Measurements from ENCODE around the gene SDR9C7.
"Not testable (repeated sequence)": the region's sequence is repeated elsewhere in the genome, so short reads cannot be mapped to it uniquely, and the experiment has no call there.

Gene SDR9C7

GRCh38 chr12:56894698-56895368 lies 39.4 kb downstream of the SDR9C7 start:
- Histone ChIP-seq H3K9ac (ENCODE audit: low read length) (no peak overlapping the region), H3K27ac (ENCODE audit: low read depth, low read length) (no peak overlapping the region), H3K9me3 (ENCODE audit: control insufficient read depth, insufficient read depth, low read depth, low read length) (peaks cover 13% of the 10 kb centered on the region; the same call in 1 of the 2 replicates), H3K4me3 (ENCODE audit: low read depth, low read length) (no peak overlapping the region), H3K36me3 (ENCODE audit: control insufficient read depth, insufficient read depth, low read length) (no peaks in the 10 kb centered on the region), H3K4me1 (ENCODE audit: control insufficient read depth, insufficient read depth, low read length) (no peaks in the 10 kb centered on the region), H3K27me3 (ENCODE audit: control insufficient read depth, insufficient read depth, low read length) (no peaks in the 10 kb centered on the region)

DNA sequence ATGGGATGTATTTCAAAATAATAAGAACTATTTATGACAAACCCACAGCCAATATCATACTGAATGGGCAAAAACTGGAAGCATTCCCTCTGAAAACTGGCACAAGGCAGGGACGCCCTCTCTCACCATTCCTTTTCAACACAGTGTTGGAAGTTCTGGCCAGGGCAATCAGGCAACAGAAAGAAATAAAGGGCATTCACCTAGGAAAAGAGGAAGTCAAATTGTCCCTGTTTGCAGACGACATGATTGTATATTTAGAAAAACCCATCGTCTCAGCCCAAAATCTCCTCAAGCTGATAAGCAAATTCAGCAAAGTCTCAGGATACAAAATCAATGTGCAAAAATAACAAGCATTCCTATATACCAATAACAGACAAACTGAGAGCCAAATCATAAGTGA lies 42.3 kb downstream of the SDR9C7 start:
- not testable (repeated sequence) for H3K27me3 ChIP-seq (ENCODE audit: control insufficient read depth, insufficient read depth, low read length); H3K27ac ChIP-seq (ENCODE audit: low read depth, low read length); H3K9ac ChIP-seq (ENCODE audit: low read length); H3K4me1 ChIP-seq (ENCODE audit: control insufficient read depth, insufficient read depth, low read length); H3K36me3 ChIP-seq (ENCODE audit: control insufficient read depth, insufficient read depth, low read length); H3K4me3 ChIP-seq (ENCODE audit: low read depth, low read length)
- H3K9me3 ChIP-seq (ENCODE audit: control insufficient read depth, insufficient read depth, low read depth, low read length), result peaks cover 15% of the 10 kb centered on the region

DNA sequence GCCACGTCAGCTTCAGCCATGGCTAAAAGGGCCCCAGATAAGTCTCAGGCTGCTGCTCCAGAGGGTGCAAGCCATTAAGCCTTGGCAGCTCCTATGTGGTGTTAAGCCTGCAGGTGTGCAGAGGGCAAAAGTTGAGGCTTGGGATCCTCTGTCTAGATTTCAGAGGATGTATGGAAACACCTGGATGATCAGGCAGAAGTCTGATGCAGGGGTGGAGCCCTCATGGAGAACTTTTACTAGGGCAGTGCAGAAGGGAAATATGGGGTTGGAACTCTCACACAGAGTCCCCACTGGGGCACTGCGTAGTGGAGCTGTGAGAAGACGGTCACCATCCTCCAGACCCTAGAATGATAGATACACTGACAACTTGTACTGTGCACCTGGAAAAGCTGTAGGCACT lies 47.9 kb downstream of the SDR9C7 start:
- Histone ChIP-seq H3K27me3 (ENCODE audit: control insufficient read depth, insufficient read depth, low read length) (no peaks in the 10 kb centered on the region), H3K4me1 (ENCODE audit: control insufficient read depth, insufficient read depth, low read length) (no peaks in the 10 kb centered on the region), H3K4me3 (ENCODE audit: low read depth, low read length) (no peak overlapping the region), H3K9ac (ENCODE audit: low read length) (no peak overlapping the region), H3K9me3 (ENCODE audit: control insufficient read depth, insufficient read depth, low read depth, low read length) (peaks cover 55% of the 10 kb centered on the region), H3K27ac (ENCODE audit: low read depth, low read length) (no peak overlapping the region), H3K36me3 (ENCODE audit: control insufficient read depth, insufficient read depth, low read length) (no peaks in the 10 kb centered on the region)

- Histone ChIP-seq H3K27ac (ENCODE audit: low read depth, low read length) (no peak overlapping the region), H3K9me3 (ENCODE audit: control insufficient read depth, insufficient read depth, low read depth, low read length) (peaks cover 65% of the 10 kb centered on the region), H3K36me3 (ENCODE audit: control insufficient read depth, insufficient read depth, low read length) (no peaks in the 10 kb centered on the region), H3K4me1 (ENCODE audit: control insufficient read depth, insufficient read depth, low read length) (no peaks in the 10 kb centered on the region), H3K4me3 (ENCODE audit: low read depth, low read length) (no peak overlapping the region), H3K9ac (ENCODE audit: low read length) (no peak overlapping the region), H3K27me3 (ENCODE audit: control insufficient read depth, insufficient read depth, low read length) (no peaks in the 10 kb centered on the region)
Measured at GRCh38 chr12:56885316-56885715, 48.9 kb downstream of the SDR9C7 start.

DNA sequence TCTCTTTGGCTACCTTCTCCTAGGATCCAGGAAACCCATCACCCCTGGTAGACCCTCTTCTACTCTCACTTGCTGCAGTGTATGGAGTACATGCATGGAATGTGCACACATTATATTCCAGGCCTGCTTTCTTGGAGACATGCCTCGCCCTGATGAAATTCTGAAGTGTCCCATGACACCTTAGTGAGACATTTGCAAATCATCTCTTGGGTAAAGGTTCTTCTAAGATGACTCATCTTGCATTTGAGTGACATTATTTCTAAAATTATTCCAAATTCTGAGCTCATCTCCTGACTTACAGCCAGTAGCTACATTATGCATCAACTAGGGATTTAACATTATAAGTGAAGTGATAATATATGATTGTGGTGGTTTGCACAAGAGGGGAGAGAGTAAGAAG lies 49.8 kb downstream of the SDR9C7 start:
- no peaks in the 10 kb centered on the region for H3K36me3 ChIP-seq (ENCODE audit: control insufficient read depth, insufficient read depth, low read length)
- no peak overlapping the region for H3K4me3 ChIP-seq (ENCODE audit: low read depth, low read length)
- H3K27ac ChIP-seq (ENCODE audit: low read depth, low read length), result no peak overlapping the region
- no peak overlapping the region for H3K9ac ChIP-seq (ENCODE audit: low read length)
- peaks cover 67% of the 10 kb centered on the region for H3K9me3 ChIP-seq (ENCODE audit: control insufficient read depth, insufficient read depth, low read depth, low read length)
- no peaks in the 10 kb centered on the region for H3K27me3 ChIP-seq (ENCODE audit: control insufficient read depth, insufficient read depth, low read length)
- H3K4me1 ChIP-seq (ENCODE audit: control insufficient read depth, insufficient read depth, low read length), result no peaks in the 10 kb centered on the region

- H3K27ac ChIP-seq (ENCODE audit: low read depth, low read length); H3K4me3 ChIP-seq (ENCODE audit: low read depth, low read length); H3K36me3 ChIP-seq (ENCODE audit: control insufficient read depth, insufficient read depth, low read length); H3K9ac ChIP-seq (ENCODE audit: low read length); H3K4me1 ChIP-seq (ENCODE audit: control insufficient read depth, insufficient read depth, low read length); H3K27me3 ChIP-seq (ENCODE audit: control insufficient read depth, insufficient read depth, low read length): not testable (repeated sequence)
- peaks cover 72% of the 10 kb centered on the region for H3K9me3 ChIP-seq (ENCODE audit: control insufficient read depth, insufficient read depth, low read depth, low read length)
Measured at GRCh38 chr12:56882407-56882806, 51.8 kb downstream of the SDR9C7 start.

- Histone ChIP-seq H3K27me3 (ENCODE audit: control insufficient read depth, insufficient read depth, low read length) (no peaks in the 10 kb centered on the region), H3K36me3 (ENCODE audit: control insufficient read depth, insufficient read depth, low read length) (no peaks in the 10 kb centered on the region), H3K9me3 (ENCODE audit: control insufficient read depth, insufficient read depth, low read depth, low read length) (peaks cover 61% of the 10 kb centered on the region), H3K27ac (ENCODE audit: low read depth, low read length) (no peak overlapping the region), H3K9ac (ENCODE audit: low read length) (no peak overlapping the region), H3K4me3 (ENCODE audit: low read depth, low read length) (no peak overlapping the region), H3K4me1 (ENCODE audit: control insufficient read depth, insufficient read depth, low read length) (no peaks in the 10 kb centered on the region)
Measured at GRCh38 chr12:56880125-56880992, 53.8 kb downstream of the SDR9C7 start.

GRCh38 chr12:56879240-56880124 lies 54.7 kb downstream of the SDR9C7 start:
- not testable (repeated sequence) for H3K9ac ChIP-seq (ENCODE audit: low read length); H3K27ac ChIP-seq (ENCODE audit: low read depth, low read length); H3K4me3 ChIP-seq (ENCODE audit: low read depth, low read length); H3K4me1 ChIP-seq (ENCODE audit: control insufficient read depth, insufficient read depth, low read length); H3K36me3 ChIP-seq (ENCODE audit: control insufficient read depth, insufficient read depth, low read length); H3K27me3 ChIP-seq (ENCODE audit: control insufficient read depth, insufficient read depth, low read length)
- peaks cover 55% of the 10 kb centered on the region for H3K9me3 ChIP-seq (ENCODE audit: control insufficient read depth, insufficient read depth, low read depth, low read length)

DNA sequence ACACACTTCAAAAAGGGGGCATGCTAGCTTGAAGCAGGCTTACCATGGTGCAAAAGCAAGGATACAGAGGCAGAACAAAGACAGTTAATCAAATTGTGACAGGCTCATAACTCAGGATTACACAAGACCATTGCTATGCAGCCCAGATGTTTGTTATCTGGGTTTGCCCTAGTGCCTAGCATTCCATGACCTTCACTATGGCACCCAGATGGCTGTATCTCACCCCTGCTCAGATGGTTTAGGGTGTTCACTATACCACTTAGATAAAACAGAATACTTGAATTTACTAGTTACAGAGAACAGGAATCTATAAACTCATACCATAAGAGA lies 56.2 kb downstream of the SDR9C7 start:
- Histone ChIP-seq H3K36me3 (ENCODE audit: control insufficient read depth, insufficient read depth, low read length) (no peaks in the 10 kb centered on the region), H3K27ac (ENCODE audit: low read depth, low read length) (no peak overlapping the region), H3K27me3 (ENCODE audit: control insufficient read depth, insufficient read depth, low read length) (no peaks in the 10 kb centered on the region), H3K4me1 (ENCODE audit: control insufficient read depth, insufficient read depth, low read length) (no peaks in the 10 kb centered on the region), H3K4me3 (ENCODE audit: low read depth, low read length) (no peak overlapping the region), H3K9me3 (ENCODE audit: control insufficient read depth, insufficient read depth, low read depth, low read length) (peaks cover 44% of the 10 kb centered on the region), H3K9ac (ENCODE audit: low read length) (no peak overlapping the region)

DNA sequence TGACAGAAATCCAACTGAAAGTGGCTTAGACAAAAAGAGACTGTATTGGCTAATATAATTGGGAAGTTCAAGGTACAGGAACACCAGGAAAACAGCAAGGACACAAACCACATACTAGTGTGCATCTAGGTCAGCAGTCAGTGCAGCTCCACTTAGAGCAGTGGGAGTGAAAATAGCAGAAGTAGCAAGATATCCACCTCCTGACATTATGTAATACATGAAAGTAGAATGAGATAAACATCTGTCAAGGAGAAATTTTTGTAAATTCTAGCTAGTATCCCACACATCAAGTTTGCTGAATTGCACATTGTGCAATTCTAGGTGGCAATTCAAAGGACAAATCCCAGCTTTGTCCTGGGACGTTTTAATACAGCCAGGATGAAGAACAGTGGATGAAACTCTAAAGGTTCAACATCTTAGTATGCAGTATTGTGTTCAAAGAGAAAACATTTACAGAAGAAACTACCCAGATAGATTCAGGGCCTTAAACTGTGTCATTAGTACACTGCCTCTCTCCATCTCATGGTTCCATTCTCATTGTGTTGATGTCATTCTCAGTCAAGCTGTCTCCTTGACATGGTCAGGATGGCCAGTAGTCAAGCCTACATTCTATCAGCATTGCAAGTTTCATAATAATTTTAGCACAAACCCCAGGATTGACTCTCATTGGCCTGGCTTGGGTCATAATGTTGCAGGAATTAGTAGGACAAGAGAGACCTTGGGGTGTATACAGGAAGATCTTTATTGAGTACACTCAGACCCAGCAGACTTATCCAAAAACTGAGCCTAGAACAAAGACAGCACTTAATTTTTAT lies 56.8 kb downstream of the SDR9C7 start:
- no peak overlapping the region for H3K27ac ChIP-seq (ENCODE audit: low read depth, low read length)
- no peaks in the 10 kb centered on the region for H3K4me1 ChIP-seq (ENCODE audit: control insufficient read depth, insufficient read depth, low read length)
- no peaks in the 10 kb centered on the region for H3K27me3 ChIP-seq (ENCODE audit: control insufficient read depth, insufficient read depth, low read length)
- no peaks in the 10 kb centered on the region for H3K36me3 ChIP-seq (ENCODE audit: control insufficient read depth, insufficient read depth, low read length)
- H3K4me3 ChIP-seq (ENCODE audit: low read depth, low read length), result no peak overlapping the region
- peaks cover 41% of the 10 kb centered on the region for H3K9me3 ChIP-seq (ENCODE audit: control insufficient read depth, insufficient read depth, low read depth, low read length)
- H3K9ac ChIP-seq (ENCODE audit: low read length), result no peak overlapping the region
